ENCODE results near the gene ARRB2.

GRCh38 chr17:4742629-4743028 lies 32.2 kb downstream of the ARRB2 start:
- TF ChIP-seq CTCF (IDR thresholded peaks at IDR 0.05) (no peak), POLR2AphosphoS5 (IDR thresholded peaks at IDR 0.05; ENCODE audit: insufficient read depth in 1 of 2, low read depth in 1 of 2) (no peak), POLR2A (IDR thresholded peaks at IDR 0.05) (no peak)

Data from vagina (tissue), 2 donors.